Ascending aorta (tissue), 2 donors: ENCODE data around the gene CLDN2. TPM values are rescaled to one million over a fixed set of nuclear protein-coding genes. Genes with fewer than 3 reads are reported as not detected.

ENCODE experiments used
- DNase-seq, 2 donors: peaks; one replicate each; pipeline ENCODE4 v3.0.0-alpha.2; 2019; ENCODE audit warnings: low spot score in 2 of 2
- H3K27ac ChIP-seq, 2 donors: fragments of 200-600 bp; sonication (generic); one replicate each; pipeline ENCODE4 v1.5.1; 2016 to 2017; ENCODE audit warnings: mild to moderate bottlenecking in 1 of 2
- H3K27me3 ChIP-seq: fragments of 200-600 bp; sonication (generic); one replicate; pipeline ENCODE4 v1.5.1; 2017
- H3K36me3 ChIP-seq, 2 donors: fragments of 200-600 bp; sonication (generic); one replicate each; pipeline ENCODE4 v1.5.1; 2016
- H3K4me1 ChIP-seq, 2 donors: fragments of 200-600 bp; sonication (generic); one replicate each; pipeline ENCODE4 v1.5.1; 2016 to 2017; ENCODE audit warnings: mild to moderate bottlenecking in 1 of 2
- H3K4me3 ChIP-seq, 2 donors: fragments of 200-600 bp; sonication (generic); one replicate each; pipeline ENCODE4 v1.5.1; 2016 to 2017; ENCODE audit warnings: mild to moderate bottlenecking in 1 of 2
- H3K9me3 ChIP-seq, 2 donors: fragments of 200-600 bp; sonication (generic); one replicate each; pipeline ENCODE4 v1.5.1; 2016
- intact Hi-C: fragments of 100-400 bp; cut with DNase I; formaldehyde crosslinking; loops from one replicate; pipeline ENCODE4 v1.15.1; 2023
- total RNA-seq: library from RNA; depleted of rRNA; stranded (reverse); fragments of >200 nt; gene quantifications from one replicate; pipeline ENCODE4 v1.1.0, GENCODE V29; 2016
- TF ChIP-seq, protein P1 (sequence below), 3 experiments: fragments of 200-600 bp in 2 of 3; fragments of 450-650 bp in 1 of 3; sonication (generic) in 2 of 3; IDR thresholded peaks; one replicate each; pipeline ENCODE4 v1.5.1; 2016 to 2019; ENCODE audit warnings: antibody characterized with exemption in 3 of 3, mild to moderate bottlenecking in 1 of 3, moderate library complexity in 1 of 3

Gene CLDN2
- total RNA-seq, 1 donor from 2014 or later = 0.43 TPM

DNA sequence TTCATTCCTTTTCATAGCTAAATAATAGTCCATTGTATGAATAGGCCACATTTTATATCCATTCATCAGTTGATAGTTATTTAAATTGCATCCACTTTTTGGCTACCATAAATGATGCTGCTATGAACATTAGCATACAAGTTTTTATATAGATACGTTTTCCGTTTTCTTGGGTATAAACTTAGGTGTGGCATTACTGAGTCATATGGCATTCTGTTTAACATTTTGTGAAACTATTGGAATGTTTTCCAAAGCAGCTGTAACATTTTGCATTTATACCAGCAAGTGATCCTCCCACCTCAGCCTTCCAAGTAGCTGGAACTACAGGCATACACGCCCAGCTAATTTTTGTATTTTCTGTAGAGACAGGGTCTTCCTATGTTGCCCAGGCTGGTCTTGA is 26.3 kb downstream of the CLDN2 start:
- H3K9me3 ChIP-seq = no peaks in the 10 kb centered on the region

DNA sequence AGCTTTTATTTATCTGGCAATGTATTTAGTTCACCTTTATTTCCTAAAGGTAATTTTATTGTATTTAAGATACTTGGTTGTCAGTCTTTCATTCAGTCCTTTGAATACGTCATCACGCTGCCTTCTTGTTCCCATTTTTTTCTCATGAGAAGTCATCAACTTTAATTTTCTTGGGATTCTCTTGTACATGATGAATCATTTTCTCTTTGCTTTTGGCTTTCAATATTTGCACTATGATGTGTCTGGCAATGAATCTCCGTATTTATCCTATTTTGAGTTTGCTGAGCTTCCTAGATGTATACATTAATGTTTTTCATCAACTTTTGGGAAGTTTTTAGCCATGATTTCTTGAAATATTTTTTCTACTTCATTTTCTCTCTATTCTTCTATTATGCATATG is 28.4 kb downstream of the CLDN2 start:
- Histone ChIP-seq H3K9me3 (no peaks in the 10 kb centered on the region), H3K27ac (no peak overlapping the region), H3K27me3 (no peaks in the 10 kb centered on the region), H3K4me3 (no peak overlapping the region), H3K36me3 (no peaks in the 10 kb centered on the region), H3K4me1 (no peaks in the 10 kb centered on the region)
- intact Hi-C loops = no loop called here
- TF ChIP-seq, protein P1, sequence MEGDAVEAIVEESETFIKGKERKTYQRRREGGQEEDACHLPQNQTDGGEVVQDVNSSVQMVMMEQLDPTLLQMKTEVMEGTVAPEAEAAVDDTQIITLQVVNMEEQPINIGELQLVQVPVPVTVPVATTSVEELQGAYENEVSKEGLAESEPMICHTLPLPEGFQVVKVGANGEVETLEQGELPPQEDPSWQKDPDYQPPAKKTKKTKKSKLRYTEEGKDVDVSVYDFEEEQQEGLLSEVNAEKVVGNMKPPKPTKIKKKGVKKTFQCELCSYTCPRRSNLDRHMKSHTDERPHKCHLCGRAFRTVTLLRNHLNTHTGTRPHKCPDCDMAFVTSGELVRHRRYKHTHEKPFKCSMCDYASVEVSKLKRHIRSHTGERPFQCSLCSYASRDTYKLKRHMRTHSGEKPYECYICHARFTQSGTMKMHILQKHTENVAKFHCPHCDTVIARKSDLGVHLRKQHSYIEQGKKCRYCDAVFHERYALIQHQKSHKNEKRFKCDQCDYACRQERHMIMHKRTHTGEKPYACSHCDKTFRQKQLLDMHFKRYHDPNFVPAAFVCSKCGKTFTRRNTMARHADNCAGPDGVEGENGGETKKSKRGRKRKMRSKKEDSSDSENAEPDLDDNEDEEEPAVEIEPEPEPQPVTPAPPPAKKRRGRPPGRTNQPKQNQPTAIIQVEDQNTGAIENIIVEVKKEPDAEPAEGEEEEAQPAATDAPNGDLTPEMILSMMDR (IDR thresholded peaks at IDR 0.05) = no peak
- DNase-seq = no peak

More for the DNA sequence above, 26.3 kb downstream of the CLDN2 start:
- Histone ChIP-seq H3K27ac (no peak overlapping the region), H3K4me1 (no peaks in the 10 kb centered on the region), H3K27me3 (no peaks in the 10 kb centered on the region), H3K36me3 (peaks cover 0 to 15% of the 10 kb centered on the region in 2 donors), H3K4me3 (no peak overlapping the region)
- no peak for DNase-seq
- TF ChIP-seq, protein P1 (IDR thresholded peaks at IDR 0.05) = no peak
- intact Hi-C loops = no loop called here

DNA sequence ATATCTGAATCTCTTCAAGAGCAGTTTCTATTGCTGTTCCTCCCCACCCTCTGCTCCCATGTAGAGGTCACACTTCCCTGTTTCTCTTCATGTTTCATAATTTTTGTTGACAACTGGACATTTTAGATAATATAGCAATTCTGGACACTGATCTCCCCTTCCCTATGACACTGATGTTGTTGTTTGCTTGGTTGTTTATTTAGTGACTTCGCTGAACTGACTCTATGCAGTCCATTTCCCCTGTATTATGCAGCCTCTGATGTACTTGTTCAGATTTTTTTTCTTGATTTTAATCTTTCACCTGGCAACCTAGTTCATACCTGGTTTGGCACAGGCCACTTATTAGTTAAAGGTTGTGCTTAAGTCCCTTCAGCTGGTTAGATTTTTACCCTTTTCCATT is 29.2 kb downstream of the CLDN2 start:
- no peaks in the 10 kb centered on the region for H3K4me1 ChIP-seq
- no peak overlapping the region for H3K4me3 ChIP-seq
- TF ChIP-seq, protein P1 (IDR thresholded peaks at IDR 0.05) = no peak
- no peaks in the 10 kb centered on the region for H3K27me3 ChIP-seq
- H3K36me3 ChIP-seq = no peaks in the 10 kb centered on the region
- H3K9me3 ChIP-seq = no peaks in the 10 kb centered on the region
- no peak for DNase-seq
- no peak overlapping the region for H3K27ac ChIP-seq
- intact Hi-C loops = no loop called here

DNA sequence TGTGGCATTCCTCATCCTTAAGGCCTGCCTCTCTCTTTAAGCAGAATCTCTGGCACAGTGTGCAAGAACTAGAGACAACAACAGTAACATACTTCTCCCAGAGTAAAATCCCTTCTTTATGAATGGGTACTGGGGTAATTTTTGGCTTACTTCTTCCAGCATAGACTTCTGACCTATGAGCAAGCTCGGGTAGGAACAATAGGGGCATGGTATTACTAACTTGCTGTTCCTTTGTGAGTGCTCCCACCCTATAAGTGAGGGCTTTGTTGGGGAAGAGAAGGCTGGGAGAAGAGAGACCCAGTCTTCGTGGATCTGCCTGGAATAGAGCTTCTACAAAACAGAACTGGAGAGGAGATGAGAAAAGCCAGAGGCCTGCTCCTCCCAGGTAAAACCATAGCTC is 30.2 kb downstream of the CLDN2 start:
- intact Hi-C loops = no loop called here
- Histone ChIP-seq H3K4me3 (no peak overlapping the region), H3K9me3 (no peaks in the 10 kb centered on the region), H3K4me1 (no peaks in the 10 kb centered on the region), H3K36me3 (no peaks in the 10 kb centered on the region), H3K27me3 (no peaks in the 10 kb centered on the region), H3K27ac (no peak overlapping the region)
- DNase-seq = no peak
- TF ChIP-seq, protein P1 (IDR thresholded peaks at IDR 0.05) = no peak

DNA sequence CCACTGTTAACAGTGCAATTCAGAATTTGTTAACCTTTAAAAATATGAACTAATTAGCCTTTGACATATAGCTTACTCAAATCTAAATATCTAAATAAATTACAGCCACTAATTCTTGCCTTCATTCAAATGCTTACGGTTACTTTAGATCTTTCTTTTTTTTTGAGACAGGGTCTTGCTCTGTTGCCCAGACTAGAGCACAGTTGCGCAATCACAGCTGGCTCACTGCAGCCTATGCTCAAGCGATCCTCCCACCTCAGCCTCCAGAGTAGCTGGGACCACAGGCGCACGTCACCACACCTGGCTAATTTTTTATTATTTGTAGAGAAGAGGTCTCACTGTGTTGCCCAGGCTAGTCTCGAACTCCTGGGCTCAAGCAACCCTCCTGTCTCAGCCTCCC is 31.0 kb downstream of the CLDN2 start:
- no peak for DNase-seq
- Histone ChIP-seq H3K36me3 (no peaks in the 10 kb centered on the region), H3K4me3 (no peak overlapping the region), H3K27me3 (no peaks in the 10 kb centered on the region), H3K27ac (no peak overlapping the region), H3K9me3 (no peaks in the 10 kb centered on the region), H3K4me1 (no peaks in the 10 kb centered on the region)
- TF ChIP-seq, protein P1 (IDR thresholded peaks at IDR 0.05) = no peak
- intact Hi-C loops = no loop called here

DNA sequence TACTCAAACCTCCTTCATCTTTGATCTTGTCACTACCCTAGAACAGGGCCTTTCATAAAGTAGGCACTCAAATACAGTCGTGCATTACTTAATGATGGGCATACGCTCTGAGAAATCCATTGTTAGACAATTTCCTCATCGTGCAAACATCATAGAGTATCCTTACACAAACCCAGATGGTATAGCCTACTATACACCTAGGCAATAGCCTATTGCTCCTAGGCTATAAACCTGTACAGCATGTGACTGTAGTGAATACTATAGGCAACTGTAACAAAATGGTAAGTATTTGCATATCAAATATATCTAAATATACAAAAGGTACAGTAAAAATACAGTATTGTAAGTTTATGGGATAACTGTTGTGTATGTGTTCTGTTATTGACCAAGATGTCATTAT is 31.9 kb downstream of the CLDN2 start:
- H3K4me1 ChIP-seq = no peaks in the 10 kb centered on the region
- H3K27ac ChIP-seq = no peak overlapping the region
- H3K9me3 ChIP-seq = no peaks in the 10 kb centered on the region
- no peak overlapping the region for H3K4me3 ChIP-seq
- DNase-seq = no peak
- intact Hi-C loops = loop anchor here (2.0 kb wide), 1 partner anchor 57 kb away; no protein-coding TSS in a partner anchor
- no peaks in the 10 kb centered on the region for H3K27me3 ChIP-seq
- TF ChIP-seq, protein P1 (IDR thresholded peaks at IDR 0.05) = no peak
- no peaks in the 10 kb centered on the region for H3K36me3 ChIP-seq
